Dermis blood vessel endothelial cell (primary cell): ENCODE measurements around the gene ZNF609. TPM values are rescaled to one million over a fixed set of nuclear protein-coding genes. Genes with fewer than 3 reads are reported as not detected.

Source experiments
- DNase-seq: peaks from one replicate; pipeline ENCODE4 v3.0.0; 2010
- total RNA-seq: library from RNA; depleted of rRNA; stranded (reverse); fragments of >200 nt; gene quantifications from 2 replicates; pipeline ENCODE4 v1.2.3, GENCODE V29; 2014

Gene ZNF609
- total RNA-seq, 1 donor from 2014 or later = 28.8 TPM

DNA sequence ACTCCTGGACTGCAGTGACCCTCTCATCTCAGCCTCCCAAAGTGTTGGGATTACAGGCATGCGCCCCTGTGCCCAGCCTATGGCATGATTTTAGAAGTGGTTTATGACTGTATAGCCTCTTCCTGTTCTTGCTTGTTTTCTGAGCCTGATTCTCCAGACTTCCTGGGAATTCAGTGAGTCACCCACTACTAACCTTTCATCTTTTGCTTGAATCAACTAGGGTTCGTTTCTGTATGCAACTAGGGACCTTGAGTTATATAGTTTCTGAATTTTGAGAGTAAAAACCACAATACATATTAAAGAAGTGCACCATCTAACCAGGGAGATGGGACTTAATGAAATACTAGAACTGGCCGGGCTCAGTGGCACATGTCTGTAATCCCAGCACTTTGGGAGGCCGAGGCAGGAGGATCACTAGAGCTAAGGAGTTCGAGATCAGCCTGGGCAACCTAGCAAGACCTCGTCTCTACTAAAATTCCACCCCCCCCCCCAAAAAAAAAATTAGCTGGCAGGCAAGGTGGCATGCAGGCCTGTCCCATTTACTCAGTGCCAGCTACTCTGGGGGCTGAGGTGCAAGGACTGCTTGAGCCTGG, 76.0 kb downstream of the ZNF609 start:
- DNase-seq = peak; percentile 90

DNA sequence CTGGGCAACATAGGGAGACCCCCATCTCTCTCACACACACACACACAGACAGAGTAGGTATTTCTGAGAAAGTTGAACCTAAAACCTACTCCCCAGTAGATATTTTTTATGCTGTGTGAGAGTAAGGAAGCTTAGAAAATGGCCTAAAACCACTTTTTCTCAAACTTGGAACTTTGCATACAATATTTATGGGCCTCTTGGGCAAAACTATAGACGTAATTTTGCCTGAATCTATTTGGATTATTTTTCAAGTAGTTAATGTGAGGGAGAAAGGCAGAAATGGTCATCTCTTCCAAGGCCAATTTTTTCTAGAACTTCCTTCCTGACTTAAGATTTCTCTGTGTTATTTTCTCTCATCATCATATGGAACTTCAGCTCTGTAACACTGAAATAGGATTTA, 81.7 kb downstream of the ZNF609 start:
- no peak for DNase-seq

DNA sequence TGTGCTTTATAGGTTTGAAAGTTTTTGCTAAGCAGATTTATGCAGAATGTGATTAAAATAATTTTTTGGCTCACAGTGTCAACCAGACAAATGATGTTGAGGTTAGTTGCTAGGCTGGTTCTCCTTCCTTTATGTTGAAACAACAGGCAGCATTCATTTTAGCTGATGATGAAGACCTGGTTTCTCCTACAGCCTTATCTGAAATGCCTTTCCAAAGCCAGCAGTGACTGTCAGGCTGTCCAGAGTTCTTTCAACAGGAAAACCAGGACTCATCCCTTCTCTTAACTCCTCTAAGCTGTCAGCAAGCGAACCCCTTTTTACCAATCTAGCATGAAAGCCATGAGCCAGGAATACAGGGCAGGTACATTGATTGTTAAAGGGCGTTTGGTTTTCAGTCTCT, 84.1 kb downstream of the ZNF609 start:
- no peak for DNase-seq

DNA sequence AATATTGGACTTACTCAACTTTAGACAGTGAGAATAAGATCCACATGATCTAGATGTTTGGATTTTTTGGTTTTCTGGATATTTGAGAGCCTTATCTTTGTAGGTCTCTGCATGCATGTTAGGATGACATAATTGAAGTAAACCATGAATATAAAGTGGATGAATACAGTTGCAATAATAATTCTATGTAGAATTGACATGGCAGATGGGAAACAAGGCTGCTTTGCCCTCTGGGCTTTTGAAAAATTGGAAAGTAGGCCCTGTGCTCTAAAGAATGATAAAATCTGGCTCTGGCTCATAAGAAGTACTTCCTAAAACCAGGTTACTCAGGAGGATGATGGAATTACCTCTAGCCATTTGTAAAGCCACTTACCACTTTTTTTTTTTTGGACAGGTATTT, 86.9 kb downstream of the ZNF609 start:
- no peak for DNase-seq

DNA sequence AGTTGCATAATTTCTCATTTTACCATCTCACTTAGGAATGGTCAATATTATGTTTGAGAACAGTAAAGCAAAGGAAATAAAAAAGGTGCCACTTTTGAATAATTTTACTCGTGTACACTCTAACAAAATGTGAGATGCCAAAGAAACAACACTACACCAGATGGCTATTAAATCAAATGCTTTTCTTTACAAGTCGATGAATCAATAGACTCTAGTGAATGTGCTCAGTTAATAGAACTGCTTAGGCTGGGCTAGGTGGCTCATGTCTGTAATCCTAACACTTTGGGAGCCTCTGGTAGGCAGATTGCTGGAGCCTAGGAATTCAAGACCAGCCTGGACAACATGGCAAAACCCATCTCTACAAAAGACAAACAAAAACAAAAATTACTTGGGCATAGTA, 87.9 kb downstream of the ZNF609 start:
- no peak for DNase-seq

DNA sequence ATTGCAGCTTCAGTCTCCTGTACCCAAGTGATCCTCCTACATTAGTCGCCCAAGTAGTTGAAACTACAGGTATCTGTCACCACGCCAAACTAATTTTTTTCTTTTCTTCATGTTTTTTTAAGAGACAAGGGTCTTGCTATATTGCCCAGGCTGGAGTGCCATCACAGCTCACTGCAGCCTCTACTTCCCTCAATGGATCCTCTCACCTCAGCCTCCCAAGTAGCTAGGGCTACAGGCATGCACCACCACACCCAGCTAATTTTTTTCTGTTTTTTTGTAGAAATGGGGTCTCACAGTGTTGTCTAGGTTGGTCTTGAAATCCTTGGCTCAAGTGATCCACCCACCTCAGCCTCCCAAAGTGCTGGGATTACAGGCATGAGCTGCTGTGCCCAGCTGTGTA, 89.5 kb downstream of the ZNF609 start:
- DNase-seq = no peak

DNA sequence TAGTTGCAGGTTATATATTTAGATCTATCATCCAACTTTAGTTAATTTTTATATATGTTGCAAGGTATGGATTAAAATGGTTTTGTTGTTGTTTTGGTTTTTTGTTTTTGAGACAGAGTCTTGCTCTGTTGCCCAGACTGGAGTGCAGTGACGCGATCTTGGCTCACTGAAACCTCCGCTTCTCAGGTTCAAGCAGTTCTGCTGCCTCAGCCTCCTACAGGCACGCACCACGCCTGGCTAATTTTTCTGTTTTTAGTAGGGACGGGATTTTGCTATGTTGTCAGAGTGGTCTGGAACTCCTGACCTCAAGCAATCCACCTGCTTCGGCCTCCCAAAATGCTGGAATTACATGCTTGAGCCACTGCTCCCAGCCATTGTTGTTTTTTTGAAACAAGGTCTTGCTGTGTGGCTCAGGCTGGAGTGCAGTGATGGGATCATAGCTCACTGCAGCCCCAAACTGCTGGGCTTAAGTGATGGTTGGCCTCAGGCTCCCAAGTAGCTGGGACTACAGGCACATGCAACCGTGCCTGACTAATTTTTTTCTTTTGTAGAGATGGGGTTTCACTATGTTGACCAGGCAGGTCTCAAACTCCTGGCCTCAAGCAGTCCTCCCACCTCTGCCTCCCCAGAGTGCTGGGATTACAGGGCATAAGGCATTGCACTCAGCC, 92.0 kb downstream of the ZNF609 start:
- no peak for DNase-seq

- DNase-seq = peak; percentile 38
These were observed 98.2 kb downstream of the ZNF609 start for GRCh38 chr15:64558460-64559179.

- DNase-seq = no peak
These were observed 98.9 kb downstream of the ZNF609 start for GRCh38 chr15:64559243-64559642.

DNA sequence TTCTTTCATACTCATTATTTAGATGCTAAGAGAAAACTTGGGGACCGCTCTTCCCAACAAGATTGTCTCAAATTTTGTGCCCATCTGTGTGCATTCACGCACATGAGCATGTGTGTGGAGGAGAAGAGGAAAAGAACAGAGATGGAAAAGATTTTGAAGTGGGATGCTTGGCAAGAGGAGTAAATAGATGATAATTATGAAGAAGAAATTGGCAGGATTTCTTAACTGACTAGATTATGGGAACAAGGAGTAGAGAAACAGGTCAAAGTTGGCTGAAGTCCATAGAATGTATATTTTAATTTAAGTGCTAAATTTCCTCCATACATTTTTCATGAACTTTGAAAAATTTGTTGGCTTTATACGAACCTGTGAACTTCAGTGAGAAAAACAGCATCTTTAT, 100.1 kb downstream of the ZNF609 start:
- DNase-seq = no peak

DNA sequence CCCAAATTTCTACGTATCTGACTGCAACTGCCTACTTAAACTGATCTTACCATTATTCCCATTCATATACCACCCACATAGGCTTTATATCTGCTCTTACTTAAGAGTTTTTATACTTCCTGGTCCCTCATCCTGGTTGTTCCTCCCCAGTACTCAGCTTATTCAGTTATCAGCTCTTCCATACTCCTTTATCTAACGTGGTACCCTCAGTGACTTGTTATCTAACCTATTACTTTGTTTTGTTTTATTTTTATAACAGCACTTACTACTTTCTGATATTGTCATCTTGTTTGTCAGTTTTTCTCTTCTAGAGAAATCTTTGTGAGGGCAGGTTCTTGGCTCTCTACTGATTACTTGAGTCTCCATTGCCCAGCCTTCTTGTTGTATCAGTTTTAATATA, 100.6 kb downstream of the ZNF609 start:
- no peak for DNase-seq

DNA sequence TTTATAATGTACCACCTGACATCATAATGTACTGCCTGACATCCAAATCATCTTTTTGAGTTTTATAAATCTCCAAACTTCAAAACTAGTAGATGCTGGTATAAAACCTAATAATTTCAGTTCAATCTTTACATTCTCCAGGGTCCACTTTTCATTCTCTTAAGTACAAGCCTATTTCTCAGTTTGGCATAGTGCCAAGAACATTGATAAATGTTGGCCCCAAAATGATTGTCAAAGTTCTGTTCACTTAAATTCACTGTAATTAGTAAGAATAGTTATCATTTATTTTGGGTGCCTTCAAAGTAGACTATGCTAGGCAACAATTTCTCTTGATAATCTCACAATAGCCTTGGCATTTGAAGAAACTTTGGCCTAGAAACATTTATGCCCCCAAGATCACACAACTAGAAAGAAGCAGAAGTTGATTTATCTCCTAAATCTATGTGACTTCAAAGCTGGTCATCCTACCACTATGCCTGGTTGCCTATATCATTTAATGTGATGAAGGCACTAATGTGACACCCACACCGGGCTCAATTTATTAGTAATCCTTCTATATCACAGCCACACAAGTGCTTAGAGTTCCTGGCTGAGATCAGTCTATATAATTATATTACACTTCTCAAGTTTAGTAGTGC, 101.7 kb downstream of the ZNF609 start:
- DNase-seq = no peak

DNA sequence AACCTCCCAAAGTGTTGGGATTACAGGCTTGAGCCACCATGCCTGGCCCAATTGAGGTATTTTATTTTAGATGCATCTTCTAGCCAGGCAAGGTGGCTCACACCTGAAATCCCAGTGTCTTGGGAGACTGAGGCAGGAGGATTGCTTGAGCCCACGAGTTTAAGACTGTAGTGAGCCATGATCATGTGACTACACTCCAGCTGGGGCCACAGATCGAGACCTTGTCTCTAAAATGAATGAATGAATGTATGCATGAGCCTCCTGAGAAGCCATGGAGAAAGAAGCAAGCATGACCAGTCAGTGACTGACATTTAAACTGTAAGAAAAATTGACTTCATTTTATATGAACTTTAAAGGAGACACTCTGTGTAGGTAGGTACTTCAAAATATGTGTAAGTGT, 105.7 kb downstream of the ZNF609 start:
- DNase-seq = no peak

- DNase-seq = no peak
These were observed 106.5 kb downstream of the ZNF609 start for GRCh38 chr15:64566629-64567427.

- DNase-seq = no peak
These were observed 108.4 kb downstream of the ZNF609 start for GRCh38 chr15:64568765-64569164.

DNA sequence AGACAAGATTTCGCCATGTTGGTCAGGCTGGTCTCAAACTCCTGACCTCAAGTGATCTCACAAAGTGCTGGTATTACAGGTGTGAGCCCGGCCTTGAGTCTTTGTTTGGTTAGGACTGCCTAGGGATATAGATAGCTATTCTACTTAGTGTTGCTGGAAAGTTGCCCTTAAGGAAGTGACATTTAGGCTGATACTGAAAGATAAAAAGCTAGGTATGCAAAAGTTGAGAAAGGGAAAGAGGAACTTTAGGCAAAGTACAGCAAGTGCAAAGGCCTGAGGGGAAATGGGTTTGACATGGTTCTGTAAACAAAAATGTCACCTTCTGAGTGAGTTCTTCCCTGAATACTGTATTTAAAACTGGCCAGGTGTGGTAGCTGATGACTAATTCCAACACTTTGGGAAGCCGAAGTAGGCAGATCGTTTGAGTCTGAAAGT, 111.5 kb downstream of the ZNF609 start:
- peak; percentile 62 for DNase-seq

DNA sequence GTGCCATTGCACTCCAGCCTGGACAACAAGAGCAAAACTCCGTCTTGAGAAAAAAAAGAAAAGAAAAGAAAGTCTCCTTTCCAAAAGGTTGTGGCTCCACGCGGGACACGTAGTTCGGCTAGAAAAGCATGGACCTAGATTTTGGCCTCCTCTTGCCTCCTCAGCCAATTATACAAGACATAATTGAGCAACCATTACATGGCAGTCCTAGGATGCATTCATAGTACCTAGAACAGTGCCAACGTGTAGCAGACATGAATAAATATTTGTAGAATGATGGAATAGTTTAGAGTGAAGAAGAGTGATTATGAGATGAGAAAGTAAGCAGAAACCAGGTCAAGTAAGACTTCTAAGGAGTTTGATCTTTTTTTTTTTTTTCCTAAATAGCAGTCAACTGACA, 112.5 kb downstream of the ZNF609 start:
- no peak for DNase-seq

DNA sequence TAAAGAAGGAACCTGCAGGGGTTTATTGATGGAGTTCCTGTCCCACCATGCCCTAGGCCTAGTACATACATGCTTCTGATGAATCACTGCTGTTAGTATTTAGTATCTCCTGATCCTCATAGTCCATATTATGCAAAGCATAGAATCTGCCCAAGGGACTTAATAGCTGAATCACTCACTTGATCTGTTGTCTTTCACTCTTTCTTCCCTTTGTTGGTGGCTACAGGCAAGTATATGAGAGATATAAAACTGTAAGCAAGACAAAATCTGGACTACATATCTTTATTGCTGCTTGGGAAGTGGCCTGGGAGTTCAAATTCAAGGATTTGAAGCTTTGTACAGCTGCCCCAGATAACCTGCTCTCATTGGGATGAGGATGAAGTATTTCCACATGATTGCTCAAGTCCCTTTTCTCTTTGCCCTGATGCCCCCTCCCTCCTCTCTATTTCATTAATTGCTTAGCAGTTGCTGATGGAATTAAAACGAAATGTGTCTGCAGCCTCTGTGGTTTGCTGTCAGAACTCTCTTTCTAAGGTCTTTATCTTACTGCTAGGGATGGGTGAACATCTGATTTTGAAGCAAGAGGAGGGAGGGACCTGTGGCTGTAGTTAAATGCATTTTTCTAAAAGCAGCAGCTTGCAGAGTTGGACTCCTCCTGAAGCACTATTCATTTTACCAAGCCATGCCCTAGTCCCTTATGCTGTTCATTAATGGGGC, 114.1 kb downstream of the ZNF609 start:
- DNase-seq = no peak

- DNase-seq = no peak
These were observed 120.5 kb downstream of the ZNF609 start for GRCh38 chr15:64580696-64581407.

- no peak for DNase-seq
These were observed 121.0 kb downstream of the ZNF609 start for GRCh38 chr15:64581408-64581761.

- no peak for DNase-seq
These were observed 121.8 kb downstream of the ZNF609 start for GRCh38 chr15:64582202-64582601.

DNA sequence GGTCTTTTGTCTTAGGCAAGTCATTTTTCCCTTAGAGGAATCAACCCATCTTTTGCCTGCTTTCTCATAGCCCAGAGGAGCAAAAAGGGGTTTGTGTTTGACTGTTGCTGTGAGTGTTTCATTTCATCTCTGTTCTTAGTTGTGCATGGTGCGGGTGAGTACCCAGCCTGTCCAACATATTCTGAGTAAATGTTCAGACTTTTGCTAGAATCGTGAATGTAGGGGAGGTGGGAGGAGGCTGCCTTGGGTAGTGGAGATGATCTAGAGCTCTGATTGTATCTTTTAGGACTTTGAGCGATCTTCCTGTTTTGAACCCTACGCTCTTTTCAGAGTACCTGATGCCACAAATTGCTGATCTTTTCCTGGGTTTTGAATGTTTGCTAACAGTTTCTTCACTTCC, 123.1 kb downstream of the ZNF609 start:
- DNase-seq = no peak
